A549 (cell line): ENCODE data around the gene KRT6C. TPM values are rescaled to one million over a fixed set of nuclear protein-coding genes. Genes with fewer than 3 reads are reported as not detected.

Source experiments
- ATAC-seq, 2 experiments: fragments of 200-7000 bp in 1 of 2; fragments of >200 bp in 1 of 2; cut with Nextera tagmentation in 1 of 2; cut with Tn5 transposase in 1 of 2; 3 replicates each; pipeline versions ENCODE4 v1.8.0 to v1.9.1; 2018 to 2020; ENCODE audit warnings: mild to moderate bottlenecking in 1 of 2, moderate library complexity in 1 of 2
- CTCF ChIA-PET: fragments of 300-600 bp; sonication (Branson Sonifier 250); formaldehyde crosslinking; extraction: SDS; loops from one replicate; lab custom pipeline; 2021; ENCODE audit warnings: antibody characterized with exemption, inconsistent platforms; lab: Yijun Ruan, JAX
- POLR2A ChIA-PET: fragments of 350-600 bp; formaldehyde crosslinking; extraction: SDS; loops from one replicate; lab custom pipeline; 2021; ENCODE audit warnings: antibody characterized with exemption, inconsistent platforms; lab: Yijun Ruan, JAX
- DNase-seq, 2 experiments: peaks; one replicate each; pipeline versions ENCODE4 v3.0.0 to v3.0.0-alpha.2; 2011 to 2016; ENCODE audit warnings: low read depth in 1 of 2, low spot score in 1 of 2
- FAIRE-seq: peaks from 2 replicates; lab custom pipeline; 2011; peaks lifted over from hg19 to GRCh38; lab: Jason Lieb, UNC
- H3K27ac ChIP-seq, 2 experiments: fragments of >200 bp; sonication (Bioruptor Twin); formaldehyde crosslinking; 3 replicates each; pipeline ENCODE4 v1.5.1; 2016 to 2017
- H3K4me1 ChIP-seq: fragments of >200 bp; sonication (Bioruptor Twin); formaldehyde crosslinking; 3 replicates; pipeline ENCODE4 v1.6.1; 2016
- H3K4me2 ChIP-seq: fragments of >200 bp; sonication (Bioruptor Twin); formaldehyde crosslinking; 3 replicates; pipeline ENCODE4 v1.6.1; 2016
- H3K4me3 ChIP-seq: fragments of >200 bp; sonication (Bioruptor Twin); formaldehyde crosslinking; 3 replicates; pipeline ENCODE4 v1.5.1; 2016
- H3K9me3 ChIP-seq: fragments of >200 bp; sonication (Bioruptor Twin); formaldehyde crosslinking; 3 replicates; pipeline ENCODE4 v1.6.1; 2016
- CBX8 ChIP-seq: fragments of 200-600 bp; sonication (generic); IDR thresholded peaks from 2 replicates; pipeline ENCODE4 v1.6.1; 2016
- CEBPB ChIP-seq, 2 experiments: fragments of >200 bp in 1 of 2; sonication (Bioruptor Twin) in 1 of 2; formaldehyde crosslinking in 1 of 2; IDR thresholded peaks; 2 replicates each; pipeline ENCODE4 v1.6.1; 2012 to 2016
- CHD2 ChIP-seq: fragments of 150-350 bp; IDR thresholded peaks from 2 replicates; pipeline ENCODE4 v1.6.1; 2014; ENCODE audit warnings: low read length; ENCODE audit not compliant: partially characterized antibody
- EHMT2 ChIP-seq: fragments of 200-600 bp; sonication (generic); IDR thresholded peaks from 2 replicates; pipeline ENCODE4 v1.6.1; 2016; ENCODE audit warnings: antibody characterized with exemption, low read depth, mild to moderate bottlenecking, moderate library complexity
- FOSB ChIP-seq: fragments of 250-450 bp; sonication (Bioruptor Pico); IDR thresholded peaks from 2 replicates; pipeline ENCODE4 v1.5.0; 2020; ENCODE audit warnings: mild to moderate bottlenecking, moderate library complexity
- FOSL2 ChIP-seq, 2 experiments: fragments of 450-650 bp in 1 of 2; fragments of >200 bp in 1 of 2; sonication (Bioruptor Twin) in 1 of 2; formaldehyde crosslinking; IDR thresholded peaks; 2 replicates each; pipeline versions ENCODE4 v1.5.0 to v1.6.1; 2016 to 2020; ENCODE audit warnings: mild to moderate bottlenecking in 1 of 2, moderate library complexity in 1 of 2
- HEYL ChIP-seq: fragments of 250-450 bp; sonication (Bioruptor Pico); IDR thresholded peaks from 2 replicates; pipeline ENCODE4 v1.8.0; 2021; ENCODE audit warnings: mild to moderate bottlenecking, moderate library complexity
- HOXB13 ChIP-seq: fragments of 250-450 bp; sonication (Bioruptor Pico); IDR thresholded peaks from 2 replicates; pipeline ENCODE4 v1.5.0; 2020; ENCODE audit warnings: low read depth, mild to moderate bottlenecking, moderate library complexity
- JUN ChIP-seq, 2 experiments: fragments of >200 bp; sonication (Bioruptor Twin); formaldehyde crosslinking; IDR thresholded peaks; 2 replicates in 1 of 2; 3 replicates in 1 of 2; pipeline ENCODE4 v1.6.1; 2016 to 2017
- JUNB ChIP-seq: fragments of >200 bp; sonication (Bioruptor Twin); formaldehyde crosslinking; IDR thresholded peaks from 2 replicates; pipeline ENCODE4 v1.6.1; 2016
- KDM1A ChIP-seq: fragments of 200-600 bp; sonication (generic); IDR thresholded peaks from 2 replicates; pipeline ENCODE4 v1.6.1; 2016; ENCODE audit warnings: low read depth, mild to moderate bottlenecking
- KDM5A ChIP-seq: fragments of 200-600 bp; sonication (generic); IDR thresholded peaks from 2 replicates; pipeline ENCODE4 v1.6.1; 2016; ENCODE audit warnings: antibody characterized with exemption, mild to moderate bottlenecking
- NPAS2 ChIP-seq: fragments of 250-450 bp; sonication (Bioruptor Pico); IDR thresholded peaks from 2 replicates; pipeline ENCODE4 v1.8.0; 2022; ENCODE audit warnings: mild to moderate bottlenecking, moderate library complexity, borderline replicate concordance
- RARB ChIP-seq: fragments of 250-450 bp; sonication (Bioruptor Pico); IDR thresholded peaks from 2 replicates; pipeline ENCODE4 v1.8.0; 2021; ENCODE audit warnings: mild to moderate bottlenecking, moderate library complexity
- RCOR1 ChIP-seq: fragments of 150-350 bp; IDR thresholded peaks from 2 replicates; pipeline ENCODE4 v1.6.1; 2014; ENCODE audit warnings: antibody characterized with exemption, low read length, low read depth
- RFX5 ChIP-seq: fragments of 450-650 bp; IDR thresholded peaks from 2 replicates; pipeline ENCODE4 v1.7.1; 2014; ENCODE audit warnings: antibody characterized with exemption, mild to moderate bottlenecking, moderate library complexity
- RNF2 ChIP-seq: fragments of 200-600 bp; sonication (generic); IDR thresholded peaks from 2 replicates; pipeline ENCODE4 v1.6.1; 2016; ENCODE audit warnings: low read depth, mild to moderate bottlenecking, antibody characterized with exemption, moderate library complexity, borderline replicate concordance
- SMC3 ChIP-seq: fragments of >200 bp; sonication (Bioruptor Twin); formaldehyde crosslinking; IDR thresholded peaks from 3 replicates; pipeline ENCODE4 v1.6.1; 2018; ENCODE audit warnings: inconsistent platforms
- TFCP2L1 ChIP-seq: fragments of 250-450 bp; sonication (Bioruptor Pico); IDR thresholded peaks from 2 replicates; pipeline ENCODE4 v1.5.0; 2021; ENCODE audit warnings: mild to moderate bottlenecking
- TP53 ChIP-seq: fragments of 250-450 bp; sonication (Bioruptor Pico); IDR thresholded peaks from 2 replicates; pipeline ENCODE4 v1.5.0; 2021; ENCODE audit warnings: mild to moderate bottlenecking, moderate library complexity
- ZFP36 ChIP-seq: fragments of 450-650 bp; IDR thresholded peaks from 2 replicates; pipeline ENCODE4 v1.6.1; 2014; ENCODE audit warnings: borderline replicate concordance; ENCODE audit not compliant: partially characterized antibody
- WGBS: methylation state at CpG from one replicate; pipeline ENCODE4 v1.1.6; 2017; ENCODE audit errors: missing lambda C conversion rate; 5-methylcytosine and 5-hydroxymethylcytosine counted together
- polyA plus RNA-seq, 4 experiments: library from polyadenylated mRNA; depleted of rRNA in 3 of 4; stranded (reverse); fragments of >200 nt; fragmentation: RNase III in 1 of 4; extraction: RNeasy Plus Mini Kit Qiagen cat#74134 plus additional on column Dnase treatment in 1 of 4; gene quantifications; 2 replicates in 3 of 4; 3 replicates in 1 of 4; pipeline ENCODE4 v1.2.3, GENCODE V29; 2011 to 2017
- TF ChIP-seq, protein P1 (sequence below): IDR thresholded peaks from 2 replicates; pipeline ENCODE4 v1.6.1; 2012
- TF ChIP-seq, protein P2 (sequence below): fragments of 250-450 bp; sonication (Bioruptor Pico); IDR thresholded peaks from 2 replicates; pipeline ENCODE4 v1.5.0; 2020; ENCODE audit warnings: low read depth, mild to moderate bottlenecking, moderate library complexity
- TF ChIP-seq, protein P3 (sequence below): fragments of >200 bp; sonication (Bioruptor Twin); formaldehyde crosslinking; IDR thresholded peaks from 2 replicates; pipeline ENCODE4 v1.6.1; 2016
- TF ChIP-seq, protein P4 (sequence below): IDR thresholded peaks from 2 replicates; pipeline ENCODE4 v1.6.1; 2012; ENCODE audit warnings: low read depth, borderline replicate concordance
- TF ChIP-seq, protein P5 (sequence below): fragments of 200-600 bp; sonication (generic); IDR thresholded peaks from 2 replicates; pipeline ENCODE4 v1.6.1; 2016; ENCODE audit warnings: antibody characterized with exemption, mild to moderate bottlenecking, moderate library complexity

KRT6C gene
- polyA plus RNA-seq, 2 of the 4 experiments (the other 2 are of a cell fraction): not detected

DNA sequence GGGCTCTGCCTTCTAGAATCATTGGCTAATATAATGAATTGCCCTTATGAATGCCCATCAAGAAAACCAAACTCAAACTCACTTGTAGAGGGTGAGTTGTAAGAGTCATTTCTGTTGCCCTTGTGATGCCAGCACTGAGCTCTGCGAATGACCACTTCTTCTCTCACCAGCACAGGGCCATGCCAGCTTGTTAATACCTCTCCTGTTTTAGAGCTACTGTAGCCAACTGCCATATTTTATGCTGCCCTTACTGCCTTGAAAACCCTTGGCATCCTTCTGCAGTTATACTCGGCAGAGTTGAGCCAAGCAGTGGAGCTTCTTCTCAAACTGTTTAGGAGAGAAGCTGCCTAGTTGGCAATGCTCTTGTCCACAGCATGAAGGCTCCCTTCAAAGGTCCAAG, 47.6 kb downstream of the KRT6C start:
- no peaks in the 10 kb centered on the region for H3K9me3 ChIP-seq
- H3K4me1 ChIP-seq: no peaks in the 10 kb centered on the region
- H3K27ac ChIP-seq: no peak overlapping the region
- POLR2A ChIA-PET: no interaction called here
- DNase-seq (no peak), FAIRE-seq (no peak), ATAC-seq (no peak)
- no peak overlapping the region for H3K4me3 ChIP-seq
- 68% methylated on average over 2 of the region's 2 CpGs for WGBS
- no peak overlapping the region for H3K4me2 ChIP-seq
- no peak for TF ChIP-seq NPAS2 (CRISPR knock-in tag)
- TF ChIP-seq, protein P1, sequence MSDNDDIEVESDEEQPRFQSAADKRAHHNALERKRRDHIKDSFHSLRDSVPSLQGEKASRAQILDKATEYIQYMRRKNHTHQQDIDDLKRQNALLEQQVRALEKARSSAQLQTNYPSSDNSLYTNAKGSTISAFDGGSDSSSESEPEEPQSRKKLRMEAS: no peak
- no peak for TF ChIP-seq KDM5A
- CTCF ChIA-PET: interaction anchor here (1.2 to 1.8 kb wide), 2 partner anchors 10 to 445 kb away, joined by 3 to 4 read pairs; no protein-coding TSS in a partner anchor

DNA sequence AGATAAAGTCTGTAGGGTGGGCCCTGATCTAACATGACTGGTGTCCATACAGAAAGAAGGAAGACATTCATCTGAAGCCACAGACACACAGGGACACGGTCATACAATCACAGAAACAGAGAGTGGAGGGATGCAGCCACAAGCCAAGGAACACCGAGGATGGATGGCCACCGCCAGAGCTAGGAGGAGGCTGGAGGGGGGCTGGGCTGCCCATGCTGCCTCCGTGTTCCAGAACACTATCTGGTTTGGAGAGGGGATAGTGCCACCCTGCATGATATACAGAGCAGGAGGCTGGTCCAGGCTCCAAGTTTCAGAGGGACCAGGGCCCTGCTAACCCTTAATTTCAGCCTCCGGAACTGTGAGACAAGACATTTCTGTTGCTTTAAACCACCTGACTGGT, 48.1 kb downstream of the KRT6C start:
- TF ChIP-seq RFX5 (no peak), CBX8 (no peak), RCOR1 (no peak), CEBPB (IDR thresholded peaks at IDR 0.05) (no peak), TFCP2L1 (CRISPR knock-in tag) (no peak), ZFP36 (no peak), RNF2 (no peak), SMC3 (no peak), EHMT2 (no peak), FOSB (CRISPR knock-in tag) (no peak), TP53 (CRISPR knock-in tag) (no peak), RARB (no peak), JUNB (no peak), FOSL2 (IDR thresholded peaks at IDR 0.05) (no peak), FOSL2 (CRISPR knock-in tag; IDR thresholded peaks at IDR 0.05) (no peak)
- TF ChIP-seq, protein P2, sequence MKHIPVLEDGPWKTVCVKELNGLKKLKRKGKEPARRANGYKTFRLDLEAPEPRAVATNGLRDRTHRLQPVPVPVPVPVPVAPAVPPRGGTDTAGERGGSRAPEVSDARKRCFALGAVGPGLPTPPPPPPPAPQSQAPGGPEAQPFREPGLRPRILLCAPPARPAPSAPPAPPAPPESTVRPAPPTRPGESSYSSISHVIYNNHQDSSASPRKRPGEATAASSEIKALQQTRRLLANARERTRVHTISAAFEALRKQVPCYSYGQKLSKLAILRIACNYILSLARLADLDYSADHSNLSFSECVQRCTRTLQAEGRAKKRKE (CRISPR knock-in tag): no peak
- TF ChIP-seq, protein P3, sequence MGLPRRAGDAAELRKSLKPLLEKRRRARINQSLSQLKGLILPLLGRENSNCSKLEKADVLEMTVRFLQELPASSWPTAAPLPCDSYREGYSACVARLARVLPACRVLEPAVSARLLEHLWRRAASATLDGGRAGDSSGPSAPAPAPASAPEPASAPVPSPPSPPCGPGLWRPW: no peak
- TF ChIP-seq, protein P4, sequence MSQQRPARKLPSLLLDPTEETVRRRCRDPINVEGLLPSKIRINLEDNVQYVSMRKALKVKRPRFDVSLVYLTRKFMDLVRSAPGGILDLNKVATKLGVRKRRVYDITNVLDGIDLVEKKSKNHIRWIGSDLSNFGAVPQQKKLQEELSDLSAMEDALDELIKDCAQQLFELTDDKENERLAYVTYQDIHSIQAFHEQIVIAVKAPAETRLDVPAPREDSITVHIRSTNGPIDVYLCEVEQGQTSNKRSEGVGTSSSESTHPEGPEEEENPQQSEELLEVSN: no peak
- Histone ChIP-seq H3K9me3 (no peaks in the 10 kb centered on the region), H3K27ac (no peak overlapping the region), H3K4me1 (no peaks in the 10 kb centered on the region), H3K4me2 (no peak overlapping the region), H3K4me3 (no peak overlapping the region)
- ChIA-PET CTCF (interaction anchor here (1.2 to 1.8 kb wide), 3 partner anchors 9 to 445 kb away, joined by 3 to 6 read pairs (median 4); no protein-coding TSS in a partner anchor), POLR2A (no interaction called here)
- DNase-seq (no peak), ATAC-seq (no peak), FAIRE-seq (no peak)
- WGBS: 64% methylated on average over 5 of the region's 5 CpGs

DNA sequence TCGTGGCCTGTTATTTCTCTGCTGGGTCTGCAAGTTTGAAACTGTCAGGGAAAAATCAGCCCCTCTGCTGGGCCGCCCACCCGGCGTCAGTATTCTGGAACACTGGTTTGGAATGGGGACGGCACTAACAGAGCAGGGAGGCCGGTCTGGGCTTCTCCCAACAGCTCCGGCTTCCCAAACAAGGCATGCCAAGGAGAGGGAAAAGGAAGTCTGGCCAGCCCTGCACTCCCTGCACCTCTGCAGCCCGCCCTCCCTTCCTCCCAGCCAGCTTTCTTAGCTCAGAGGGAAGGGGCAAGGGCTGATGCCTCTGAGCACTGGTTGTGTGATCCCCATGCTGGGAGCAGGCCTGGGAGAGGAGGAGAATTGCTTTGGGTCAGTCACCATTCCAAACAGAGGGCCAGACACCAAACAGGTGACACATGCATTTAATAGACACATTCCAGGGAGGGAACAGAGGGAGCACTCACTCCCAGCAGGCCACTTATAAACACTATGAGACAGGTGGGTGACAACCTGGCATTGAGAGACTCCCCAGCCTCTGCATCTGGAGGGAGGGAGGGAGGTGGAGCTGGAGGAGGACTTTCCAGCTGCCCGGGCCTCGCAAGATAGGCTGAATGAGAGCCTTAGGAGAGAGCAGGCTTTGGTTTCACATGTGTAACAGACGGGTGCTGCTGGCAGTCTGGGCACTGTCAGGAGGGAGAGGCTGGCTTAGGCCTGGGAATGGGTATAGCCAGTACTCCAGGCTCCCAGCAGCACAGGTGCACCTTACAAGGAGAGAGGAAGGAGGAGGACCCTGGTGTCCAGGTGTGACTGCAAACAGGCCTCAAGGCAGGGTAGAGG, 49.7 kb downstream of the KRT6C start:
- CTCF ChIA-PET: interaction anchor here (1.3 to 1.6 kb wide), 4 partner anchors 8 to 442 kb away, joined by 3 to 6 read pairs (median 4); no protein-coding TSS in a partner anchor
- WGBS: 84% methylated on average over 11 of the region's 11 CpGs
- no peak; a peak in 1 of 6 replicates for ATAC-seq
- TF ChIP-seq KDM1A: no peak
- TF ChIP-seq JUN (IDR thresholded peaks at IDR 0.05): no peak
- TF ChIP-seq, protein P5, sequence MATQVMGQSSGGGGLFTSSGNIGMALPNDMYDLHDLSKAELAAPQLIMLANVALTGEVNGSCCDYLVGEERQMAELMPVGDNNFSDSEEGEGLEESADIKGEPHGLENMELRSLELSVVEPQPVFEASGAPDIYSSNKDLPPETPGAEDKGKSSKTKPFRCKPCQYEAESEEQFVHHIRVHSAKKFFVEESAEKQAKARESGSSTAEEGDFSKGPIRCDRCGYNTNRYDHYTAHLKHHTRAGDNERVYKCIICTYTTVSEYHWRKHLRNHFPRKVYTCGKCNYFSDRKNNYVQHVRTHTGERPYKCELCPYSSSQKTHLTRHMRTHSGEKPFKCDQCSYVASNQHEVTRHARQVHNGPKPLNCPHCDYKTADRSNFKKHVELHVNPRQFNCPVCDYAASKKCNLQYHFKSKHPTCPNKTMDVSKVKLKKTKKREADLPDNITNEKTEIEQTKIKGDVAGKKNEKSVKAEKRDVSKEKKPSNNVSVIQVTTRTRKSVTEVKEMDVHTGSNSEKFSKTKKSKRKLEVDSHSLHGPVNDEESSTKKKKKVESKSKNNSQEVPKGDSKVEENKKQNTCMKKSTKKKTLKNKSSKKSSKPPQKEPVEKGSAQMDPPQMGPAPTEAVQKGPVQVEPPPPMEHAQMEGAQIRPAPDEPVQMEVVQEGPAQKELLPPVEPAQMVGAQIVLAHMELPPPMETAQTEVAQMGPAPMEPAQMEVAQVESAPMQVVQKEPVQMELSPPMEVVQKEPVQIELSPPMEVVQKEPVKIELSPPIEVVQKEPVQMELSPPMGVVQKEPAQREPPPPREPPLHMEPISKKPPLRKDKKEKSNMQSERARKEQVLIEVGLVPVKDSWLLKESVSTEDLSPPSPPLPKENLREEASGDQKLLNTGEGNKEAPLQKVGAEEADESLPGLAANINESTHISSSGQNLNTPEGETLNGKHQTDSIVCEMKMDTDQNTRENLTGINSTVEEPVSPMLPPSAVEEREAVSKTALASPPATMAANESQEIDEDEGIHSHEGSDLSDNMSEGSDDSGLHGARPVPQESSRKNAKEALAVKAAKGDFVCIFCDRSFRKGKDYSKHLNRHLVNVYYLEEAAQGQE: no peak
- no peak for TF ChIP-seq HEYL
- TF ChIP-seq NPAS2 (CRISPR knock-in tag): no peak
- TF ChIP-seq, protein P3: no peak
- no peak for TF ChIP-seq RARB
- TF ChIP-seq, protein P1: no peak
- no peak for TF ChIP-seq HOXB13
- TF ChIP-seq CHD2: no peak
- TF ChIP-seq, all 56 proteins: peak for 0
- H3K4me1 ChIP-seq: no peaks in the 10 kb centered on the region
- FAIRE-seq (no peak), DNase-seq (no peak)
- H3K4me2 ChIP-seq: no peak overlapping the region
- no peak overlapping the region for H3K4me3 ChIP-seq
- no peaks in the 10 kb centered on the region for H3K9me3 ChIP-seq
- H3K27ac ChIP-seq: no peak overlapping the region
- POLR2A ChIA-PET: no interaction called here
